ENCODE data around the gene CLIP2. TPM values are rescaled to one million over a fixed set of nuclear protein-coding genes. Genes with fewer than 3 reads are reported as not detected.
A peak's percentile ranks its signal among the peaks of the same experiment; 100 is the strongest.
"Not testable (repeated sequence)": the region's sequence is repeated elsewhere in the genome, so short reads cannot be mapped to it uniquely, and the experiment has no call there.

Gene CLIP2
- total RNA-seq, 2 experiments from 2014 or later = 3.0 to 3.8 TPM

DNA sequence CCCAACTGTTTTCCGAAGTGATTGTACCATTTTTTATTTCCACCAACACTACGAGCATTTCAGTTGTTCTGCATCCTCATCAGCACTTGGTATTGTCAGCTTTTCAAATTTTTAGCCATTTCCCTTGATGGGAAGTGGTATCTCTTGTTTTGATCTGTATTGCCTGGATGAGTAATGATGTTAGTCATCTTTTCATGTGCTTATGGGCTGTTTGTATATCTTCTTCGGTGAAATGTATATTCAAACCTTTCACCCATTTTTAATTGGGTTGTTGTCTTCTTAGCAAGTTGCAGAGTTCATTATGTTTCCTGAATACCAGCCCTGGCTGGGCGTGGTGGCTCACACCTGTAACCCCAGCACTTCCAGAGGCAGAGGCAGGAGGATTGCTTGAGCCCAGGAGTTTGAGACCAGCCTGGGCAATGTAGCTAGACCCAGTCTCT lies 22.1 kb downstream of the CLIP2 start:
- H3K4me3 Mint-ChIP-seq = no peak overlapping the region
- H3K4me1 Mint-ChIP-seq = peaks cover 22% of the 10 kb centered on the region
- peaks cover 9% of the 10 kb centered on the region for H3K27me3 Mint-ChIP-seq
- no peaks in the 10 kb centered on the region for H3K9me3 Mint-ChIP-seq
- H3K27ac Mint-ChIP-seq = no peak overlapping the region
- DNase-seq (no peak), ATAC-seq (ENCODE audit: low read depth) (no peak)
- POLR2A ChIA-PET = no interaction called here
- H3K36me3 Mint-ChIP-seq = no peaks in the 10 kb centered on the region

GRCh38 chr7:74312418-74313028 lies 23.3 kb downstream of the CLIP2 start:
- peaks cover 4% of the 10 kb centered on the region for H3K27me3 Mint-ChIP-seq
- H3K4me1 Mint-ChIP-seq = peaks cover 11% of the 10 kb centered on the region
- no peak overlapping the region for H3K4me3 Mint-ChIP-seq
- H3K9me3 Mint-ChIP-seq = no peaks in the 10 kb centered on the region
- no peak overlapping the region for H3K27ac Mint-ChIP-seq
- POLR2A ChIA-PET = no interaction called here
- DNase-seq = no peak
- H3K36me3 Mint-ChIP-seq = no peaks in the 10 kb centered on the region
- peak; percentile 39 for ATAC-seq (ENCODE audit: low read depth)

DNA sequence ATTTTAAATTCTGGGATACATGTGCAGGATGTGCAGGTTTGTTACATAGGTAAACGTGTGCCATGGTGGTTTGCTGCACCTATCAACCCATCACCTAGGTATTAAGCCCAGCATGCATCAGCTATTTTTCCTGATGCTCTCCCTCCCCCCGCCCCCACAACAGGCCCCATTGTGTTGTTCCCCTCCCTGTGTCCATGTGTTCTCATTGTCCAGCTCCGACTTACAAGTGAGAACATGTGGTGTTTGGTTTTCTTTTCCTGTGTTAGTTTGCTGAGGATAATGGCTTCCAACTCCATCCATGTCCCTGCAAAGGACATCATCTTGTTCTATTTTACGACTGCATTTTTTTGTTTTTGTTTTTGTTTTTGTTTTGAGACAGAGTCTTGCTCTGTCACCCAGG lies 26.7 kb downstream of the CLIP2 start:
- H3K4me3 Mint-ChIP-seq; H3K27me3 Mint-ChIP-seq; H3K4me1 Mint-ChIP-seq; POLR2A ChIA-PET; H3K27ac Mint-ChIP-seq; H3K9me3 Mint-ChIP-seq; DNase-seq; ATAC-seq (ENCODE audit: low read depth); H3K36me3 Mint-ChIP-seq: not testable (repeated sequence)

GRCh38 chr7:74317146-74317782 lies 28.1 kb downstream of the CLIP2 start:
- Mint-ChIP-seq H3K36me3 (no peaks in the 10 kb centered on the region), H3K27me3 (peaks cover 5% of the 10 kb centered on the region), H3K4me1 (peaks cover 5% of the 10 kb centered on the region), H3K9me3 (no peaks in the 10 kb centered on the region), H3K27ac (no peak overlapping the region), H3K4me3 (no peak overlapping the region)
- no peak for DNase-seq
- POLR2A ChIA-PET = no interaction called here
- no peak for ATAC-seq (ENCODE audit: low read depth)

GRCh38 chr7:74318043-74318442 lies 28.8 kb downstream of the CLIP2 start:
- Mint-ChIP-seq H3K27ac (no peak overlapping the region), H3K36me3 (no peaks in the 10 kb centered on the region), H3K9me3 (no peaks in the 10 kb centered on the region), H3K4me3 (no peak overlapping the region), H3K27me3 (peaks cover 5% of the 10 kb centered on the region), H3K4me1 (peaks cover 3% of the 10 kb centered on the region)
- DNase-seq (no peak), ATAC-seq (ENCODE audit: low read depth) (no peak)
- POLR2A ChIA-PET = no interaction called here

- peaks cover 5% of the 10 kb centered on the region for H3K27me3 Mint-ChIP-seq
- H3K36me3 Mint-ChIP-seq = no peaks in the 10 kb centered on the region
- no peak for DNase-seq
- no peak for ATAC-seq (ENCODE audit: low read depth)
- H3K27ac Mint-ChIP-seq = no peak overlapping the region
- no peak overlapping the region for H3K4me3 Mint-ChIP-seq
- POLR2A ChIA-PET = no interaction called here
- H3K4me1 Mint-ChIP-seq = peaks cover 3% of the 10 kb centered on the region
- no peaks in the 10 kb centered on the region for H3K9me3 Mint-ChIP-seq
Measured at GRCh38 chr7:74320645-74321221, 31.5 kb downstream of the CLIP2 start.

DNA sequence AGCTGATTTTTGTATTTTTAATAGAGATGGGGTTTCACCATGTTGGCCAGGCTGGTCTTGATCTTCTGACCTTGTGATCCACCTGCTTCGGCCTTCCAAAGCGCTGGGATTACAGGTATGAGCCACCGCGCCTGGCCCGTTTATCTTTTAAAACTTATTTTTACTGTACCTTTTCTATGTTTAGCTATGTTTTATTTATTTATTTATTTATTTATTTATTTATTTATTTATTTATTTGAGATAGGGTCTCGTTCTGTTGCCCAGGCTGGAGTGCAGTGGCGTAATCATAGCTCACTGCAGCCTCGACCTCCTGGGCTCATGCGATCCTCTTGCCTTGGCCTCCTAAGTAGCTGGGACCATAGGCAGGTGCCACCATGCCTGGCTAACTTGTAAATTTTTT lies 33.7 kb downstream of the CLIP2 start:
- H3K27me3 Mint-ChIP-seq; H3K4me1 Mint-ChIP-seq; DNase-seq; H3K27ac Mint-ChIP-seq; H3K36me3 Mint-ChIP-seq; POLR2A ChIA-PET; ATAC-seq (ENCODE audit: low read depth); H3K9me3 Mint-ChIP-seq; H3K4me3 Mint-ChIP-seq: not testable (repeated sequence)

DNA sequence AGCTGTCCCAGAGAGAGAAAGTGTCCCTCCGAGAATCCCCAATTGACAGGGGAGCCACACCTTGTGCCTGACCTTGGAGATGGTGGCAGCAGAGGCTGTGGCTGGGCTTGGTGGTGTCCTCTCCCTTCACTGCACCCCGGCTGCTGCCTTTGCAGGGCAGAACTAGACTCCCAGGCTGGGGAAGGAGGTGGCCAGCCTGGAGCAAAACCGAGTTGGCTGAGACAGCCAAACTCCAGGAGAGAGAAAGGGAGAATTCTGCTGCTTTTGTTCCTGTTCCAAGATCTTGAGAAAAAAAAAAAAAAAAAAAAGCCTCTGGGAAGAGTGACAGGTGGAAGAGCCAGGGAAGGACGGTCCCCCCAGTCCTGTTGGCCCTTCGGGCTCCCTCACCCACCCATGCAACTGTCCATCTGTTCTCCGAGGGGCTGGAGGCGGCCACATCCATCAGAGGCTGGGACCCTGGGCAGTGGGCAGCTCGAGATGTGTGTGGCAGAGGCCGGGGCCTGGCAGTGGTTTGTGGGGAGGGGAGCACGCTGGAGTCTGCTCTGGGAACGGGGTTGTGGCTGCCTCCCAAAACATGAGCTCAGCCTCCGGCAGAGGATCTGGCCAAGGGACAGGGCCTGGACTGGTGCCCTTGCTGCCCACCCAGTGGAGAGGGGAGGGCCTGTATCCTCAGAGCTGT lies 35.5 kb downstream of the CLIP2 start:
- H3K9me3 Mint-ChIP-seq = no peaks in the 10 kb centered on the region
- POLR2A ChIA-PET = no interaction called here
- H3K4me3 Mint-ChIP-seq = no peak overlapping the region
- H3K27me3 Mint-ChIP-seq = peaks cover 5% of the 10 kb centered on the region
- no peak for DNase-seq
- H3K36me3 Mint-ChIP-seq = no peaks in the 10 kb centered on the region
- ATAC-seq (ENCODE audit: low read depth) = no peak
- H3K27ac Mint-ChIP-seq = no peak overlapping the region
- H3K4me1 Mint-ChIP-seq = peaks cover 2% of the 10 kb centered on the region

- ATAC-seq (ENCODE audit: low read depth) = no peak
- H3K4me3 Mint-ChIP-seq = no peak overlapping the region
- DNase-seq = no peak
- H3K27ac Mint-ChIP-seq = no peak overlapping the region
- peaks cover 2% of the 10 kb centered on the region for H3K4me1 Mint-ChIP-seq
- H3K36me3 Mint-ChIP-seq = no peaks in the 10 kb centered on the region
- POLR2A ChIA-PET = no interaction called here
- peaks cover 4% of the 10 kb centered on the region for H3K27me3 Mint-ChIP-seq
- H3K9me3 Mint-ChIP-seq = no peaks in the 10 kb centered on the region
Measured at GRCh38 chr7:74325210-74325565, 36.0 kb downstream of the CLIP2 start.

- DNase-seq (no peak), ATAC-seq (ENCODE audit: low read depth) (no peak)
- Mint-ChIP-seq H3K4me3 (no peak overlapping the region), H3K27me3 (no peaks in the 10 kb centered on the region), H3K27ac (no peak overlapping the region), H3K36me3 (no peaks in the 10 kb centered on the region), H3K4me1 (no peaks in the 10 kb centered on the region), H3K9me3 (no peaks in the 10 kb centered on the region)
- POLR2A ChIA-PET = no interaction called here
Measured at GRCh38 chr7:74329225-74329624, 40.0 kb downstream of the CLIP2 start.

GRCh38 chr7:74332373-74333176 lies 43.4 kb downstream of the CLIP2 start:
- POLR2A ChIA-PET = no interaction called here
- no peak for DNase-seq
- no peaks in the 10 kb centered on the region for H3K36me3 Mint-ChIP-seq

GRCh38 chr7:74334030-74334429 lies 44.8 kb downstream of the CLIP2 start:
- H3K27ac Mint-ChIP-seq = no peak overlapping the region
- POLR2A ChIA-PET = no interaction called here

More at GRCh38 chr7:74332373-74333176, 43.4 kb downstream of the CLIP2 start:
- Mint-ChIP-seq H3K27me3 (no peaks in the 10 kb centered on the region), H3K4me1 (no peaks in the 10 kb centered on the region), H3K4me3 (no peak overlapping the region), H3K9me3 (no peaks in the 10 kb centered on the region), H3K27ac (no peak overlapping the region)
- ATAC-seq (ENCODE audit: low read depth) = no peak

GRCh38 chr7:74337926-74338325 lies 48.7 kb downstream of the CLIP2 start:
- peaks cover 7% of the 10 kb centered on the region for H3K4me1 Mint-ChIP-seq
- H3K4me3 Mint-ChIP-seq = no peak overlapping the region
- H3K27ac Mint-ChIP-seq = peak overlapping the region; percentile 9
- no peaks in the 10 kb centered on the region for H3K9me3 Mint-ChIP-seq
- H3K36me3 Mint-ChIP-seq = no peaks in the 10 kb centered on the region
- POLR2A ChIA-PET = no interaction called here
- DNase-seq = no peak
- ATAC-seq (ENCODE audit: low read depth) = no peak
- no peaks in the 10 kb centered on the region for H3K27me3 Mint-ChIP-seq

More at GRCh38 chr7:74334030-74334429, 44.8 kb downstream of the CLIP2 start:
- no peak overlapping the region for H3K4me3 Mint-ChIP-seq
- no peaks in the 10 kb centered on the region for H3K27me3 Mint-ChIP-seq
- DNase-seq = no peak
- no peaks in the 10 kb centered on the region for H3K9me3 Mint-ChIP-seq
- H3K4me1 Mint-ChIP-seq = peaks cover 4% of the 10 kb centered on the region
- no peak for ATAC-seq (ENCODE audit: low read depth)
- no peaks in the 10 kb centered on the region for H3K36me3 Mint-ChIP-seq
